Esophagus muscularis mucosa (tissue), 4 donors: Measurements from ENCODE around the gene ZSCAN12. TPM values are rescaled to one million over a fixed set of nuclear protein-coding genes. Genes with fewer than 3 reads are reported as not detected.
"Not testable (repeated sequence)": the region's sequence is repeated elsewhere in the genome, so short reads cannot be mapped to it uniquely, and the experiment has no call there.

Experiments used
- DNase-seq: peaks from one replicate; pipeline ENCODE4 v3.0.0-alpha.2; 2017; ENCODE audit errors: extremely low spot score
- H3K27ac ChIP-seq, 4 donors: fragments of 200-600 bp; sonication (generic); replicated peaks in 1 of 4; 1 replicate in 3 of 4; 2 replicates in 1 of 4; pipeline ENCODE4 v1.5.1; 2016 to 2019; ENCODE audit warnings: mild to moderate bottlenecking in 1 of 4
- H3K27me3 ChIP-seq, 4 donors: fragments of 200-600 bp; sonication (generic); one replicate each; pipeline versions ENCODE4 v1.5.1 to v1.6.0; 2016 to 2019
- H3K36me3 ChIP-seq, 4 donors: fragments of 200-600 bp; sonication (generic); one replicate each; pipeline ENCODE4 v1.5.1; 2016 to 2019
- H3K4me1 ChIP-seq, 4 donors: fragments of 200-600 bp; sonication (generic); one replicate each; pipeline ENCODE4 v1.5.1; 2016 to 2019
- H3K4me3 ChIP-seq, 4 donors: fragments of 200-600 bp; sonication (generic); 1 replicate in 2 of 4; 2 replicates in 2 of 4; pipeline ENCODE4 v1.5.1; 2016 to 2019; ENCODE audit warnings: mild to moderate bottlenecking in 4 of 4, moderate library complexity in 1 of 4
- H3K9me3 ChIP-seq, 4 donors: fragments of 200-600 bp; sonication (generic); 1 replicate in 3 of 4; 2 replicates in 1 of 4; pipeline ENCODE4 v1.5.1; 2016 to 2019
- CTCF ChIP-seq, 3 experiments: fragments of 200-600 bp in 2 of 3; fragments of 450-650 bp in 1 of 3; sonication (generic) in 2 of 3; IDR thresholded peaks; one replicate each; pipeline ENCODE4 v1.5.1; 2017 to 2019; ENCODE audit warnings: antibody characterized with exemption in 3 of 3, mild to moderate bottlenecking in 2 of 3, moderate library complexity in 1 of 3
- EP300 ChIP-seq: sonication (generic); formaldehyde crosslinking; IDR thresholded peaks from one replicate; pipeline ENCODE4 v1.6.1; 2017; ENCODE audit warnings: antibody characterized with exemption
- POLR2A ChIP-seq: fragments of 450-650 bp; IDR thresholded peaks from one replicate; pipeline ENCODE4 v1.6.1; 2017; ENCODE audit warnings: antibody characterized with exemption, moderate library complexity, mild to moderate bottlenecking, low read depth
- POLR2AphosphoS5 ChIP-seq, 2 donors: sonication (generic); formaldehyde crosslinking; IDR thresholded peaks; one replicate each; pipeline ENCODE4 v1.6.1; 2017; ENCODE audit warnings: antibody characterized with exemption in 2 of 2
- WGBS: methylation state at CpG from one replicate; pipeline ENCODE4 v1.1.5; 2018; 5-methylcytosine and 5-hydroxymethylcytosine counted together
- intact Hi-C: fragments of 100-400 bp; cut with DNase I; formaldehyde crosslinking; loops from one replicate; pipeline ENCODE4 v1.15.1; 2023
- total RNA-seq, 4 donors: library from RNA; depleted of rRNA; stranded (reverse); fragments of >200 nt; gene quantifications; one replicate each; pipeline versions ENCODE4 v1.1.0 to v1.2.1, GENCODE V29; 2016

ZSCAN12 gene
- total RNA-seq, 4 donors from 2014 or later = 4.0 to 5.7 (median 4.6) TPM

GRCh38 chr6:28370440-28370839 lies 29.1 kb downstream of the ZSCAN12 start:
- intact Hi-C loops = no loop called here
- WGBS = 81% methylated on average over 2 of the region's 2 CpGs
- Histone ChIP-seq H3K4me1 (no peaks in the 10 kb centered on the region), H3K4me3 (no peak overlapping the region), H3K27me3 (no peaks in the 10 kb centered on the region), H3K36me3 (peaks cover 5 to 27% (median 14%) of the 10 kb centered on the region in 4 donors), H3K9me3 (no peaks in the 10 kb centered on the region), H3K27ac (no peak overlapping the region)
- no peak for TF ChIP-seq EP300
- TF ChIP-seq POLR2A = no peak
- TF ChIP-seq POLR2AphosphoS5 (IDR thresholded peaks at IDR 0.05) = no peak
- TF ChIP-seq CTCF (IDR thresholded peaks at IDR 0.05) = no peak
- no peak for DNase-seq

GRCh38 chr6:28369463-28369862 lies 30.1 kb downstream of the ZSCAN12 start:
- H3K4me3 ChIP-seq = no peak overlapping the region
- DNase-seq = no peak
- no peaks in the 10 kb centered on the region for H3K27me3 ChIP-seq
- intact Hi-C loops = no loop called here
- WGBS = 98% methylated on average over 3 of the region's 3 CpGs
- no peak overlapping the region for H3K27ac ChIP-seq
- H3K36me3 ChIP-seq = peaks cover 14 to 37% (median 24%) of the 10 kb centered on the region in 4 donors
- TF ChIP-seq POLR2AphosphoS5 (IDR thresholded peaks at IDR 0.05) = no peak
- no peak for TF ChIP-seq POLR2A
- no peak for TF ChIP-seq EP300
- TF ChIP-seq CTCF (IDR thresholded peaks at IDR 0.05) = no peak
- H3K4me1 ChIP-seq = no peaks in the 10 kb centered on the region
- no peaks in the 10 kb centered on the region for H3K9me3 ChIP-seq

- DNase-seq = no peak
- H3K27me3 ChIP-seq = no peaks in the 10 kb centered on the region
- H3K4me3 ChIP-seq = no peak overlapping the region
- H3K4me1 ChIP-seq = no peaks in the 10 kb centered on the region
- peaks cover 15 to 46% (median 33%) of the 10 kb centered on the region in 4 donors for H3K36me3 ChIP-seq
- H3K27ac ChIP-seq = no peak overlapping the region
- H3K9me3 ChIP-seq = no peaks in the 10 kb centered on the region
- WGBS = 85% methylated on average over 4 of the region's 4 CpGs
- TF ChIP-seq POLR2A (no peak), CTCF (IDR thresholded peaks at IDR 0.05) (no peak), EP300 (no peak), POLR2AphosphoS5 (IDR thresholded peaks at IDR 0.05) (no peak)
- intact Hi-C loops = no loop called here
Measured at GRCh38 chr6:28368522-28368921, 31.0 kb downstream of the ZSCAN12 start.

GRCh38 chr6:28365590-28365989 lies 34.0 kb downstream of the ZSCAN12 start:
- H3K4me1 ChIP-seq, H3K27ac ChIP-seq, intact Hi-C loops, H3K27me3 ChIP-seq, DNase-seq, H3K9me3 ChIP-seq, H3K4me3 ChIP-seq: not testable (repeated sequence)
- peaks cover 25 to 72% (median 53%) of the 10 kb centered on the region in 4 donors for H3K36me3 ChIP-seq
- 97% methylated on average over 4 of the region's 4 CpGs for WGBS

- Histone ChIP-seq H3K27ac (no peak overlapping the region), H3K4me3 (no peak overlapping the region), H3K36me3 (peaks cover 33 to 65% (median 51%) of the 10 kb centered on the region in 4 donors), H3K9me3 (no peaks in the 10 kb centered on the region), H3K27me3 (no peaks in the 10 kb centered on the region), H3K4me1 (peaks cover 8 to 15% (median 13%) of the 10 kb centered on the region in 4 donors)
- TF ChIP-seq EP300 (no peak), CTCF (IDR thresholded peaks at IDR 0.05) (no peak), POLR2AphosphoS5 (IDR thresholded peaks at IDR 0.05) (no peak), POLR2A (no peak)
- intact Hi-C loops = no loop called here
- WGBS = 75% methylated on average over 2 of the region's 2 CpGs
- no peak for DNase-seq
Measured at GRCh38 chr6:28360961-28361360, 38.6 kb downstream of the ZSCAN12 start.

- intact Hi-C loops = loop anchor here (5.0 kb wide), 3 partner anchors 82 to 277 kb away; partner anchors contain the start of genes ZKSCAN8 and ZNF165
Measured at GRCh38 chr6:28359562-28359961, 40.0 kb downstream of the ZSCAN12 start.

More at GRCh38 chr6:28359562-28359961, 40.0 kb downstream of the ZSCAN12 start:
- not testable (repeated sequence) for DNase-seq, H3K4me3 ChIP-seq, H3K27me3 ChIP-seq, H3K27ac ChIP-seq, H3K9me3 ChIP-seq
- 90% methylated on average over 2 of the region's 16 CpGs for WGBS
- H3K36me3 ChIP-seq = peaks cover 20 to 51% (median 37%) of the 10 kb centered on the region in 4 donors
- H3K4me1 ChIP-seq = peaks cover 18 to 28% (median 25%) of the 10 kb centered on the region in 4 donors
